Raji (cell line): ENCODE data around the gene FTCD.

Experiments
- POLR2A ChIP-seq: IDR thresholded peaks from 2 replicates; pipeline ENCODE4 v1.6.1; 2011; ENCODE audit warnings: low read depth, low read length, control low read depth; ENCODE audit not compliant: insufficient read depth

FTCD gene

DNA sequence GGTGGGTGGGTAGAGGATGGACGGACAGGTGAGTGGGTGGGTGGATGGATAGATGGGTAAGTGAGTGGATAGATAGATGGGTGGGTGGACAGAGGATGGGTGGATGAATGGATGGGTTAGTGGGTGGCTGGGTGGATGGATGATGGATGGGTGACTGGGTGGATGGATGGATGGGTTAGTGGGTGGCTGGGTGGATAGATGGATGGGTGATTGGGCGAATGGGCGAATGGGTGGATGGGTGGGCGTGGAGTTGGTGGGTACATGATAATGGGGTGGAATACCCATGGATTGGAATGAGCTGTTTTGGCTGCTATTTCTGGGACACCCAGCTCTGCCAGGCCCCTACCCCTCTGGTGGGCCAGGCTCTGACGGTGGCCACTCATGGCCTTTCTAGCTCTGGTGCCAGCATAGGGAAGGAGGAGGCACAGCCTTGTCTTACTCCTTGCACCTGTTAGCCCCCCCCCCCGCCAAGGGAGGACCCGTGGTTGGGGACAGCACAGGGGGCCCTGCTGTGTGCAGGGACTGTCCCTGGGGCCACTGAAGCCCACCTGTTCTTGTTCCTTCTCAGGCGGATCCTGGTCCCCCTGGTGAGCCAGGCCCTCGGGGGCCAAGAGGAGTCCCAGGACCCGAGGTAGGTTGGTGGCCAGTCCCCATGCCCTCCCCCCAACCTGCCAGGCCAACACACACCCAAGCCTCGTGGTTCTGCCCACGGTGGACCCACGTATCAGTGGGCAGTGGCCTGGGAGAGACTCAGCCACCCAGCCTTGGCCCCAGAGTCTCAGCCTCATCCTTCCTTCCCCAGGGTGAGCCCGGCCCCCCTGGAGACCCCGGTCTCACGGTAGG, 31.1 kb downstream of the FTCD start:
- no peak for TF ChIP-seq POLR2A

DNA sequence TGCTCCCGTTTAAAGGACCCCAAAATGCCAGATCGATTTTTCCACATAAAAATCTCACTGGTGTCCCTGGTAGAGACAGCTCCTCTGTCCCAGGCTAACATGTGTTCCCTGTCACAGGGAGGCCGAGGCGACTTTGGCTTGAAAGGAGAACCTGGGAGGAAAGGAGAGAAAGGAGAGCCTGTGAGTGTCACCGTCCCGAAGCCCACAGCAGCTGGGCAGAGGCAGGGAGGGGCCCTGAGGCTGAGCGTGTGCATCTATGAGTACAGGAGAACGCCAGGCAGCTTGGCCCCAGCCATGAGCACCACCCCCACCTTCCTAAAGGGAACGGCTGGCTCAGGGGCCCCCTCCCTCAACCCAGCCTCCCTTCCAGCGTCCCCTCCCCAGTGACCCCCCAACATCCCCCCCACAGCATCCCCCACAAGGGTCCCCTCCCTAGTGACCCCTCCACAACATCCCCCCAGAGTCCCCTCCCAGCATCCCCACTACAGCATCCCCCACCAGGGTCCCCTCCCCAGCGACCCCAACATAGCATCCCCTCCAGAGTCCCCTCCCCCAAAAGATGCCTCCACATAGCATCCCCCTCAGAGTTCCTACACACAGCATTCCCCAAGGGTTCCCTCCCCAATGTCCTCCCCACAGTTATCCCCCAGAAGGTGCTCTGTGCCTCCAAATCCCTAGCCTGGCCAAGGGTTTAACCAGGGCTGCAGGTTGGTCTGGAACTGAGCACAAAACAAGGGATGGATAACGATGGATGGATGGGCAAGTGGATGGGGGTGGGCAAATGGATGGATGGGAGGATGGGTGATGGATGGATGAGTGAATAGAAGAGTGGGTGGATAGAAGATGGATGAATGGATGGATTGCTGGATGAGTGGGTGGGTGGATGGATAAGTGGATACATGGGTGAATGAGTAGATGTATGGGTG, 32.4 kb downstream of the FTCD start:
- TF ChIP-seq POLR2A = no peak

DNA sequence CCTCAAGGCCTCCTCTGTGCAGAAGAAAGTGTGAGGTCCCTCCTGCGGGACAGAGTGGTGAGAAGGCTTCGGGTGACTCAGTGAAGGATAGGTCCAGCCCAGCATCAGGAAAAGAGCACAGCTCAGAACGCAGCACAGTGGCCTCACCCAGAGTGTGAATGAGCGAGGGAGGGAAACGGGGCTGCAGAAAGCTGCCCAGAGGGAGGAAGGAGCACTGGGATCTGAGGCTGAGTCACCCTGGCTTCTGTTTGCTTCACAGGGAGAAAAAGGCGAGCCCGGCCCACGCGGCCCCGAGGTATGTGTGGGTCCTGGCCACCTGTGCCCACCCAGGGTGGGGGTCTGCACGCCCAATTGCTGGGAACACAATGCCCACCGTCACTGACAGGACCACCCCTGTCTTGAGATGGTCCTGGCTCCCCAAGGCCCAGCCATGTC, 33.1 kb downstream of the FTCD start:
- TF ChIP-seq POLR2A = no peak

DNA sequence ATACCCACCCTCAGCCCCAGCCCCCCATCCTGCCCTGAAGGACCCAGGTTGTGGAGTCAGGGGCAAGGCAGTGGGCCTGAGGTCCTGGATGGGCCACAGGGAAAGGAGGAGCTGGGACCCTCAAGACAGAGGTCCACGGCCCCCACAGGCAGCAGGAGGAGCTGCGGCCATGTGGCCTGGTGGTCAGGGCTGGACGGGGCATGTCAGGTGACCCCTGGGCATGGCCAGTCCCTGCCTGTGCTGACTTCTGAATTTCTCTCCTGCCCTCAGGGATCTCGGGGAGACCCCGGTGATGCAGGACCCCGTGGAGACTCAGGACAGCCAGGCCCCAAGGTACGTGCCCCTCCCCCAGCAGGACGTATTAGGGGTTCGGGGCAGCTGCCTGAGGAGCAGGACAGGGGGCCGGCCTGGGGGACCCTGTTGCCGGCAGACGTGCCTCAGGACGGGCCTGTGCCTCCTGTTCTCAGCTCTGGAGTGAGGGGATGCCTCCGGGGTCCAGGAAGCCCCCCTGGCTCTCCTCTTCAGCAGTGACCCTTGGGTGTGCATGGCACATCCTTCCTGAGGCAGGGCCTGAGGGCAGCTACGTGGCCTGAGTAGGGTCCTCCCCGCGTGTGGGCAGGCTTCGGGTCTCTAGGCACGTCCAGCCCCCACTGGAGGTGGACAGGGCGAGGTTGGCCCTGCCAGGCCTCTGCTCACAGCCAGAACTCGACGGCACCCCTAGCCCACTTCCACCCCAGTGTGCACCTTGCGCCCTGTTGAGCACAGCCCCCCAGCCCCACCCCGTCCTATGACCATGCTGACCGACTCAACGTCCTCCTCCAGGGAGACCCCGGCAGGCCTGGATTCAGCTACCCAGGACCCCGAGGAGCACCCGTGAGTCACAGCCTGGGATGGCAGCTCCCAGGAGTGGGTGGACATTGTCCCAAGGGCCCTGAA, 33.8 kb downstream of the FTCD start:
- no peak for TF ChIP-seq POLR2A

DNA sequence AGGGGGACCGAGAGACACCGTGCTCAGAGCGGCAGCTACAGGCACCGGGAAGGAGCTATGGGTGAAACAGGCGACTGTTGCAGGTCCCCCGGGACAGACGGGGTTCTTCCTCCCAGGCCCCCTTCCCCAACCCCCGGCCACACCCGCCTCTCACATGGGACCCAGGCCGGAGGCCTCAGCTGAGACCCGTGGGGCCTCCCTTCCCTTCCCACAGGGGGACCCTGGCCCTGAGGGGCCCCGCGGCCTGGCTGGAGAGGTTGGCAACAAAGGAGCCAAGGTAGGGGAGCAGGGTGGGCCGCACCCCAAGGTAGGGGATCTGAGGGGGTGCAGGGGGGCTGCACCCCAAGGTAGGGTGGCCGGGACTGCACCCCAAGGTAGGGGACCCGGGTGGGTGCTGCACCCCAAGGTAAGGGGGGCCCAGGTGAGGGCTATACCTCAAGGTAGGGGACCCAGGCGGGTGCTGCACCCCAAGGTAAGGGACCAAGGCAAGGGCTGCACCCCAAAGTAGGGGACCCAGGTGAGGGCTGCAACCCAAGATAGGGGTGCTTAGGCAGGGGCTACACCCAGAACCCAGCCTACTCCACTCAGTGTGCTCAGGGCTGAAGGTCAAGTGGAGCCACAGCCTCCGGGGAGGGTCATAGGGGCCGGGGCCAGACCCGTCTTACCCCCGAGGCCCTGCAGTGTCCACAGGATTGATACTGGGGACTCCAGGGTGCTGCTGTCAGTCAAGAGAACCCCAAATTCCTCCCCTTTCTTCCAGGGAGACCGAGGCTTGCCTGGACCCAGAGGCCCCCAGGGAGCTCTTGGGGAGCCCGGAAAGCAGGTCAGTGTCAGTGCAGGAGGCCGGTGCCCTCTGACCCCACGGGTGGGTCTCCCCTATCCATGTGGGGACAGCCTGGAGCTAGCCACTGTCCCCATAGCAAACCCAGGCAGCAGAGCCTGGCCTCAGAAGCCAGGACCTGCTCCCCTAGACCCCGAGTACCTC, 34.8 kb downstream of the FTCD start:
- no peak for TF ChIP-seq POLR2A

DNA sequence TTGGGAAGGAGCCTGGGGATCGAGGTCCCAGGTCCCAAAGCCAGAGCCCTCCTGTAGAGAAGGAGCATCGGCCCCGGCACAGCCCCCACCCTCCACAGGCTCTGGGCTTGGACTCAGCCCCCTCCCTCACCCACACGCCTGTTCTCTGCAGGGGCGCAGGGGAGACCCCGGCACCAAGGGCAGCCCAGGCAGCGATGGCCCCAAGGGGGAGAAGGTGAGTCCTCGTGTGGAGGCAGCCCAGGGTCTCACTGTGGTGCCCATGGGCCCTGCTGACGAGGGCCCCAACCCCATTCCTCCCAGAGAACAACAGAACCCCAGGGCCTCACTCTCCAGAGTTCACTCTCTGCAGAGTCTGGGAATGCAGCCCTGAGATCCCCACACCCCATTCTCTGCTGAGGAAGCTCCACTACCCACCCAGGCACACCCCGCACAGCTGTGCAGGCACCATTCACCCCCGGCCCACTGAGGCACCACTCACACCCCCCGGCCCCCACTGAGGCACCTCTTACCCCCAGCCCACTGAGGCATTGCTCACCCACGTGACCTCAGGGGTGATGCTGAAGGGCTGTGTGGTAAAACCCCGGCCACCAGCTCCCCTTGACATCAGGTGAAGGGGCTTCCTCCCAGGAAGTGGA, 35.6 kb downstream of the FTCD start:
- no peak for TF ChIP-seq POLR2A

DNA sequence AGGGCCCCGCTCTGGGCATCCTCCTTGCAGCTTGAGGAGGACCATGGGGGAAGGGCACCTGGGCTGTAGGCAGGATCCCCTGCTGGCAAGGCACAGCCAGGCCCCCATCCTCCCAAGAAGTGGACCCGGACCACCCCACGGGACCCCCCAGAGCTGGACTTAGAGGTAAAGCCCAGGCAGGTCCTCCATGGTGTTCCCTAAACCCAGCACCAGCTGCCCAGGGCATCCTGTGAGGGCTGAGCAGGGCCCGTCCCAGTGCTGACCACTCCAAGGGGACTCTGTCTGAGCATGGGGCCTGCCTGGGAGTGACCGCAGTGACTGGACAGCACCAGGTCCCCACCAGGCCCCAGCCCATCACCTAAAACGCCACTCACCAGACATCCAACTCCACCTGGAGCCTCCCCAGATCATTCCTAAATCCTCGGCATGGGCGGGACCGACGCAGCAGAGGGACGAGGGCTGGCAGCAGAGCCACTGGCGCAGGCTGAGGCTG, 36.2 kb downstream of the FTCD start:
- no peak for TF ChIP-seq POLR2A

DNA sequence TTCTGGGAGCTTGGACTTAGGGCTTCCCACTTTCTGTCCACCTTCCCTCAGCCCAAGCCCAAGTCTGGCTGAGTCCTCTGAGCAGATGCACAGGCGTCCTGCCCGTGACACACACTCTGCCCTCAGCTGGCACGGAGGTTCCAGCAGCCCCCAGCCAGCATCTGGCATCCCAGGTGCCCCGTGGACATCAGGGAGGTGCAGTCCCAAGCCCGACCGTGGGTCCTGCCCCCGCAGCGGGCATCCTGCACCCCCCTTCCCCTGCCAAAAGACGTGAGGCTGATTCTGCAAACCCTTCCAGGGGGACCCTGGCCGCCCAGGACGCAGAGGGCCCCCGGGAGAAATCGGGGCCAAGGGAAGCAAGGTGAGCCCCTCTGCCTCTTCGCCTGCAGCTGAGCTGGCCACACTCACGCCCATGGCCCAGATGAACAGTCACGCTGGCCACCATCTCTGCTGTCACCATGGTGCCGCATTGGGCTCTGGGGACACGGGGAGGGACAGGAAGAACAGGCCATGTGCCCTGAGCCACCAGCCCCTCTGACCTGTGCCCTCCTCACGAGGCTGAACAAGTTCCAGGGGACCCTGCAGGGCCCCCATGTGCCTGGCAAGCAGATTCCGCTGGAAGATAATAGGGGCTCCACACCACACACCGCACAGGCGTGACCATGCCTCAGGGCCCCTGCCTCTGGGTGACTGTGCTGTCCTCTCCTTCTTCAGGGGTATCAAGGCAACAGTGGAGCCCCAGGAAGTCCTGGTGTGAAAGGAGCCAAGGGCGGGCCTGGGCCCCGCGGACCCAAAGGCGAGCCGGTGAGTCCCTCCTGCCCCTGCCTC, 36.8 kb downstream of the FTCD start:
- TF ChIP-seq POLR2A = no peak

DNA sequence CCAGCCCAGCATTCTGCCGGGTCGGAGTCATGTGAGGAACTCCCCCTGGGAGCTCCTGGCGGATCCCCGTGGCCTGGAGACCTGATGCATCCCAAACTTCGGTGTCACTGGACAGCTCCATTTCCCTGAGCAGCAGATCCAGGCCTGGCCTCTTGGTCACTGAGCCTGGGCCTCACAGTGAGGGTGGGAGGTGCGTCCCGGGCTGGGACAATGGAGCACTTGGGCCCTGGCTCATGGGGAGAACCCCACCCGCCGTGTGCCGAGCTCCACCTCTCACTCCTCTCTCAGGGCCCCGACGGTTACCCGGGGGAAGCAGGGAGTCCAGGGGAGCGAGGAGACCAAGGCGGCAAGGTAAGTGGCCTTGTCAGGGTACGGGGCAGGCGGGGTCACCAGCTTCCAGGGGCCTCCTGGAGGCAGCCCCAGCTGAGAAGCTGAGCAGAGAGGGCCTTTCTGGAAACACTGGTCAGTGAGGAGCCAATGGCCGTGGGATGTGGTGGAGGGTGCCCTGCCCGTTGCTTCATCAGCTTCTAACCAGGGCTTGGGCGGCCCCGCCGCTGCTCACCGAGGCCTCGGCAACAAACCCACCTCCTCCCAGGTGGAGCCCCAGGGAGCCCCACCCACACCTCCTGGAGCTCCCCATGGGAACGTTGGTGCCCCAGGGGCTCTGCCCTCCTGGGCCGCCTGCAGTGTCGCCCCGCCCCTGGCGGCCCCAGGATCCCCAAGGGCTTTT, 37.6 kb downstream of the FTCD start:
- no peak for TF ChIP-seq POLR2A

DNA sequence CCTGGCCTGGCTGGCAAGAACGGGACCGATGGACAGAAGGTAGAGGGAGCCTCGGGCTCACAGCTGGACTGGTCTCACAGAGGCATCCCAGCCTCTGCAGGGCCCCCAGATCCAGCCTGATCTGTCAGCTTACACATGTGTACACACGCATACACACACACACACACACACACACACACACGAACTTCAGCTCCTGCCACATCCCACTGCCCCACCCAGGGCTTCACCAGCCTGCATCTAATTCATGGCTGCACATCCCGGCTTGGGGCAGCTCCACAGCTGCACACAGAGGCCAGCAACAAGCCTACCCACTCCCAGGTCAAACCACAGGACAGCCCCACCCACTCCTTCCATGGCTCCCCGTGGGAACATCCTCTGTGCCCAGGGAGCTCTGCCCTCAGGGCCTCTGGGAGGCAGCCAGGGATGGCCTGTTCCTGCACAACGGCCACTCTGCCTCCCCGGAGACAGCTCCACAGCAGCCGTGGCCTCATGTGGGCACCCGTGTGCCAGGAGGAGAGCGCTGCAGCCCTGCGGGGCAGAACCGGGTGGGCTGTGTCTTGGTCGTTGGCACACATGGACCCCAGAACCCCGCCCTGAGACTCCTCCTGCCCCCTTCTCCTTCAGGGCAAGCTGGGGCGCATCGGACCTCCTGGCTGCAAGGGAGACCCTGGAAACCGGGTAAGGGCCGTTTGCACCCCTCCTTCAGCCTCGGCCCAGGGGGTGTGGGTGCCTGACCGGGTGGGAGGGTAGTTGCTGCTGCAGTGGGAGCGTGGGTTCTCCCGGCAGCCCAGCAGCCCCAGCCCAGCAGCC, 38.4 kb downstream of the FTCD start:
- no peak for TF ChIP-seq POLR2A
